Measurements from ENCODE around the gene POLD2. TPM values are rescaled to one million over a fixed set of nuclear protein-coding genes. Genes with fewer than 3 reads are reported as not detected.

POLD2 gene
- total RNA-seq, 2 donors from 2014 or later: 38.7 to 43.8 TPM

DNA sequence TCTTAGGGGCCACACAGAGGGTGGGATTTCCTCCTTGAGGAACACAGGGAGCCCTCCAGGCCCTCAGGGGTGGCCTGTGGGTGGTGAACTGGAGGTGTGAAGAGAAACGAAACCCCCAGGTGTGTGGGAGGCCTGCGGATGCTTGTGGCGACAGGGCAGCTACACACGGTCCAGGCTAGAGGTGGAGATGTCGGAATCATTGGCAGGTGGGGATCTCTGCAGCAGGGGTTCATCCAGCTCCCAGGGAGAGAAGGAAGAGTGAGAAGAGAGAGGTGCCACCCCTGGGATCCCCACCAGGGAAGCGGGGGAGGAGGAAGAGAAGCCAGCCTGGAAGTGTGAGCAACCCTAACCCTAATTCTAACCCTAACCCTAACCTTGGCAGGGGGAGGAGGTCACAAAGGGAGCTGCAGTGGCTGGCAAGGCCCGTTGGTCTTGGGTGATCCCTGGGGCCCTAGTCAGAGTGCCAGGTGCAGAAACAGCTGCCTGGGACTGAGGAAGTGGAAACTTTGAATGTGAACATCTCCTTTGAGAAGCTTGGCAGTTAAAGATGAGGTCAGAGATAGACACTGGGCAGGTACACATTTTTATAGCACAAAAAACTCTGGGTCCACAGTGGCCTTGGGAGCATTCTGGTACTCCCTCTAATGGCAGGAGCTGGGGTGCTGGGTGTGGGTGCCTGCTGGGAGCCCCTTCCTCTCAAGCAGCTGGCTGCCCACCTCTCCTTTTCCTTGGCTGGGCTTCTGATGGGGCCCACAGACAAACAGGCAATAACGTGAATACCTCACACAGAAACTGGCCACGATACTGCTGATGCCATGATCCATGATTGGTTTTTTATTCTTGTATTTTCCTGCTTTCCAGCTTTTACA, 26.1 kb downstream of the POLD2 start:
- DNase-seq (ENCODE audit: low spot score) (no peak), ATAC-seq (ENCODE audit: insufficient number of reproducible peaks, low FRiP score, low read depth) (no peak)
- no peak overlapping the region for H3K4me3 ChIP-seq
- H3K27ac ChIP-seq: peak overlapping the region; percentile 42 to 43
- peaks cover 19 to 59% of the 10 kb centered on the region in 2 donors for H3K4me1 ChIP-seq (ENCODE audit: control insufficient read depth in 1 of 2, low read depth in 2 of 2)
- H3K9me3 ChIP-seq: no peaks in the 10 kb centered on the region
- no peaks in the 10 kb centered on the region for H3K36me3 ChIP-seq
- TF ChIP-seq, protein P1, sequence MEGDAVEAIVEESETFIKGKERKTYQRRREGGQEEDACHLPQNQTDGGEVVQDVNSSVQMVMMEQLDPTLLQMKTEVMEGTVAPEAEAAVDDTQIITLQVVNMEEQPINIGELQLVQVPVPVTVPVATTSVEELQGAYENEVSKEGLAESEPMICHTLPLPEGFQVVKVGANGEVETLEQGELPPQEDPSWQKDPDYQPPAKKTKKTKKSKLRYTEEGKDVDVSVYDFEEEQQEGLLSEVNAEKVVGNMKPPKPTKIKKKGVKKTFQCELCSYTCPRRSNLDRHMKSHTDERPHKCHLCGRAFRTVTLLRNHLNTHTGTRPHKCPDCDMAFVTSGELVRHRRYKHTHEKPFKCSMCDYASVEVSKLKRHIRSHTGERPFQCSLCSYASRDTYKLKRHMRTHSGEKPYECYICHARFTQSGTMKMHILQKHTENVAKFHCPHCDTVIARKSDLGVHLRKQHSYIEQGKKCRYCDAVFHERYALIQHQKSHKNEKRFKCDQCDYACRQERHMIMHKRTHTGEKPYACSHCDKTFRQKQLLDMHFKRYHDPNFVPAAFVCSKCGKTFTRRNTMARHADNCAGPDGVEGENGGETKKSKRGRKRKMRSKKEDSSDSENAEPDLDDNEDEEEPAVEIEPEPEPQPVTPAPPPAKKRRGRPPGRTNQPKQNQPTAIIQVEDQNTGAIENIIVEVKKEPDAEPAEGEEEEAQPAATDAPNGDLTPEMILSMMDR (IDR thresholded peaks at IDR 0.05): no peak
- no peaks in the 10 kb centered on the region for H3K27me3 ChIP-seq (replicated peaks; ENCODE audit: insufficient read depth)

DNA sequence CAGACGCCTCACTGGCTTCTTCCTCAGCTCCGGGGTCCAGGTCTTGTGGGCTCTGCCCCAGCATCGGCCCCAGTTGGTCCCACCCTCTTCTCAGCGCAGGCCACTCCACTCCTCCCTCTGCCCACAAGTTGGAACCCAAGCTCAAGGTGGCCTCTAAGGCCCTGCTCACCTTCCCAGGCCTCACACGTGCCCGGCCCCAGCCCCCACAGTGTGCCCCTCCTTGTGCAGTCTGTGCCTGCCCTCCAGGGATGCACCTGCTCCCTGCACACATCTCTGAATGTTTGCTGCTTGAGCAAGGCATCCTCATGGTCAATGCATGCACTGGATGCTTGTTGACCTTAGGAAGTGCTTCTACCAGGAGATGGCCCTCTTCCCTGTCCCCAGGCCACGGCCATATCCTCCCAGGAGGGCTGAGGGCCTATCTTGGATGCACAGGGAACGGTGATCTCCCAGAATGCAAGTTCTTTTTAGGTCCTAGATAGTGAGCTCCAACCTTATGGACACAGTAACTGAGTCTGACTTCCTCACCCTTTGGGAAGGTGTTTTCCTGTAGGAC, 26.9 kb downstream of the POLD2 start:
- H3K4me3 ChIP-seq: no peak overlapping the region
- DNase-seq (ENCODE audit: low spot score): no peak
- ATAC-seq (ENCODE audit: insufficient number of reproducible peaks, low FRiP score, low read depth): no peak

DNA sequence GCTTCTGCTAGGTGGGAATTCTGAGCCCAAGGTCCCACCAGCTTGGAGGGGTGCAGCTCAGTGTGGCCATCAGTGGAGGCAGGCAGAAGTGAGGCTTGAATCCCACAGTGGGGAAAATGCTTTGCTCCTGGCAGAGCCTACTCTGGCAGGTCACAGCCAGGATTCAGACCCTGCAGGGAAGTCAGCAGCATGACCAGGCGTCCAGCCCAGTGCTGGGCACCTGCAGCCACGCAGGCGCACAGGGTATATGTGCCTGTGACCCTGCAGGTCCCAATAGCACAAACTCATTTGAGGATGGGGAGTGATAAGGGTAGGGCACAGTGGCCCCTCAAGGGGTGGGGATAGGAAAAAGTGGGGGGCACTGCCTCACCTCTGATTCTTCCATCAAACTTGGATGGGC, 27.6 kb downstream of the POLD2 start:
- ATAC-seq (ENCODE audit: insufficient number of reproducible peaks, low FRiP score, low read depth) (no peak), DNase-seq (ENCODE audit: low spot score) (no peak)
- H3K27ac ChIP-seq: peak overlapping the region; percentile 29 to 65
- H3K4me1 ChIP-seq (ENCODE audit: control insufficient read depth in 1 of 2, low read depth in 2 of 2): peaks cover 9 to 59% of the 10 kb centered on the region in 2 donors
- no peaks in the 10 kb centered on the region for H3K27me3 ChIP-seq (replicated peaks; ENCODE audit: insufficient read depth)
- TF ChIP-seq, protein P1 (IDR thresholded peaks at IDR 0.05): no peak
- H3K4me3 ChIP-seq: no peak overlapping the region
- H3K9me3 ChIP-seq: no peaks in the 10 kb centered on the region
- H3K36me3 ChIP-seq: no peaks in the 10 kb centered on the region

More for the DNA sequence above, 26.9 kb downstream of the POLD2 start:
- Histone ChIP-seq H3K9me3 (no peaks in the 10 kb centered on the region), H3K27me3 (replicated peaks; ENCODE audit: insufficient read depth) (no peaks in the 10 kb centered on the region), H3K36me3 (no peaks in the 10 kb centered on the region), H3K27ac (no peak overlapping the region), H3K4me1 (ENCODE audit: control insufficient read depth in 1 of 2, low read depth in 2 of 2) (peaks cover 12 to 59% of the 10 kb centered on the region in 2 donors)
- TF ChIP-seq, protein P1 (IDR thresholded peaks at IDR 0.05): no peak

DNA sequence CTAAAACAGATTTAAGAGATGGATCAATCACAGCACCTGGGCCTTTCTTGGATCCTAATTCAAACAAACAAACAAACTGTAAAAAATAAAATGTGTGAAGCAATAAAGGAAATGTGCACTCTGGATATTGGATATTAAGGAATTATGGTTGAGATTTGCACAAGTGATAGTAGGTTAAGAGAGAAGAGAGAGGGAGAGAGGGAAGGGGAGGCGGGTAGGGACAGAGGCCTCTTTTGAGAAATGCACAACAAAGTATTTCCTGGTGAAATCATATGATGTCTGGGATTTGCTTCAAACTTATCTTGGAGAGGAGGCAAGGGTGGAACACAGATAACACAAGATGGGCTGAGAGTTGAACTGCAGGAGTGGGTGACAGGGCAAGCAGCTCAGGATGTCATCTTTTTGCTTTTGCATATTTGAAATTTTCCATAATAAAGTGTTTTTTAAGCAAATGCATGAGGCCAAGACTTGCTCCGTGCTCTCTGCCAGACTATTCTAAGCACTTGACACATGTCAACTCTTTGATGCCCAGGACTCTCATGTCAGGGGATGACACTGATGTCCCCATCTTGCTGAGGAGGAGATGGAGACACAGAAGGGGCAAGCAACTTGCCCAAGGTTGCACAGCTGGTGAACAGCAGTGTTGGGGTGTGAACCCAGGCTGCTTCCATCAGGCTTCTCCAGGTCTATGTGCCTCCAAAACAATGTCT, 28.3 kb downstream of the POLD2 start:
- Histone ChIP-seq H3K4me3 (no peak overlapping the region), H3K9me3 (no peaks in the 10 kb centered on the region), H3K4me1 (ENCODE audit: control insufficient read depth in 1 of 2, low read depth in 2 of 2) (peaks cover 14 to 59% of the 10 kb centered on the region in 2 donors), H3K36me3 (no peaks in the 10 kb centered on the region), H3K27ac (peak overlapping the region; percentile 29 to 65), H3K27me3 (replicated peaks; ENCODE audit: insufficient read depth) (no peaks in the 10 kb centered on the region)
- TF ChIP-seq, protein P1 (IDR thresholded peaks at IDR 0.05): no peak
- DNase-seq (ENCODE audit: low spot score) (no peak), ATAC-seq (ENCODE audit: insufficient number of reproducible peaks, low FRiP score, low read depth) (no peak)

DNA sequence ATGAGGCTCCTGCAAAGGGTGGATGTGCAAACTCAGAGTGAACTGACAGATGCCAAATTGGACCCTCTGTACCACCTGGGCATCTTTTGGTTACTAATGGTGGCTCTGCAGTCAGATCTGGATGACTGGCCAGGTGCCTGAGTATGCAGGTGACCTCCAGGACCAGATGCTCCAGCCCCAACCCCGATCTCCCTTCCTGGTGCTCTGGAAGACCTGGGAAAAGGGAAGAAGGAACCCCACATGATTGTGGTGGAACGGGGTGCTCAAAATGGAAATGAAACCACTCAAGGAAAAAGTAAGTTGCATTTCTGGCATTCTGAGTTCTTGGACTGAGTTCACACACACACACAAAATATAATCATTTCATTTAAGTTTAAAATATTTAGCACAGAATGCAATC, 29.0 kb downstream of the POLD2 start:
- Histone ChIP-seq H3K36me3 (no peaks in the 10 kb centered on the region), H3K27me3 (replicated peaks; ENCODE audit: insufficient read depth) (no peaks in the 10 kb centered on the region), H3K4me3 (no peak overlapping the region), H3K9me3 (no peaks in the 10 kb centered on the region), H3K4me1 (ENCODE audit: control insufficient read depth in 1 of 2, low read depth in 2 of 2) (peaks cover 16 to 59% of the 10 kb centered on the region in 2 donors), H3K27ac (peak overlapping the region; percentile 29 to 65)
- ATAC-seq (ENCODE audit: insufficient number of reproducible peaks, low FRiP score, low read depth) (no peak), DNase-seq (ENCODE audit: low spot score) (no peak)
- TF ChIP-seq, protein P1 (IDR thresholded peaks at IDR 0.05): no peak
